Smooth muscle cell (in vitro differentiated cells): ENCODE data around the gene BICC1. TPM values are rescaled to one million over a fixed set of nuclear protein-coding genes. Genes with fewer than 3 reads are reported as not detected.
A peak's percentile ranks its signal among the peaks of the same experiment; 100 is the strongest.

ENCODE experiments used
- DNase-seq: peaks from one replicate; lab custom pipeline; 2025; ENCODE audit not compliant: unreplicated experiment; lab: John Stamatoyannopoulos, UW
- H2AFZ ChIP-seq: fragments of 200-600 bp; sonication (generic); 2 replicates; pipeline ENCODE4 v1.6.0; 2016; ENCODE audit warnings: antibody characterized with exemption, low read depth, mild to moderate bottlenecking
- H3F3A ChIP-seq: fragments of 200-600 bp; sonication (generic); 2 replicates; pipeline ENCODE4 v1.6.0; 2017; ENCODE audit warnings: antibody characterized with exemption, low read depth
- H3K27ac ChIP-seq: fragments of 200-600 bp; sonication (generic); 2 replicates; pipeline ENCODE4 v1.5.1; 2016; ENCODE audit warnings: low read depth, mild to moderate bottlenecking
- H3K27me3 ChIP-seq: fragments of 200-600 bp; sonication (generic); 2 replicates; pipeline ENCODE4 v1.6.1; 2016; ENCODE audit warnings: low read depth, mild to moderate bottlenecking
- H3K36me3 ChIP-seq: fragments of 200-600 bp; sonication (generic); 2 replicates; pipeline ENCODE4 v1.5.1; 2016; ENCODE audit warnings: low read depth
- H3K4me1 ChIP-seq: fragments of 200-600 bp; sonication (generic); 2 replicates; pipeline ENCODE4 v1.5.1; 2016; ENCODE audit warnings: low read depth
- H3K4me2 ChIP-seq: fragments of 200-600 bp; sonication (generic); 2 replicates; pipeline ENCODE4 v1.6.0; 2016; ENCODE audit warnings: mild to moderate bottlenecking
- H3K4me3 ChIP-seq: fragments of 200-600 bp; sonication (generic); 2 replicates; pipeline ENCODE4 v1.5.1; 2016; ENCODE audit warnings: mild to moderate bottlenecking
- H3K79me2 ChIP-seq: fragments of 200-600 bp; sonication (generic); 2 replicates; pipeline ENCODE4 v1.6.0; 2016; ENCODE audit warnings: low read depth, mild to moderate bottlenecking
- H3K9ac ChIP-seq: fragments of 200-600 bp; sonication (generic); 2 replicates; pipeline ENCODE4 v1.6.0; 2016; ENCODE audit warnings: low read depth
- H3K9me3 ChIP-seq: fragments of 200-600 bp; sonication (generic); replicated peaks from 2 replicates; pipeline ENCODE4 v1.5.1; 2016; ENCODE audit warnings: low read depth
- H4K20me1 ChIP-seq: fragments of 200-600 bp; sonication (generic); 2 replicates; pipeline ENCODE4 v1.6.0; 2016; ENCODE audit warnings: low read depth
- CTCF ChIP-seq: fragments of 200-600 bp; sonication (generic); IDR thresholded peaks from 2 replicates; pipeline ENCODE4 v1.5.1; 2017; ENCODE audit warnings: borderline replicate concordance, mild to moderate bottlenecking, antibody characterized with exemption; ENCODE audit not compliant: insufficient read depth, poor library complexity, severe bottlenecking
- WGBS: methylation state at CpG from one replicate; pipeline ENCODE4 v1.1.7; 2016; ENCODE audit warnings: low lambda C conversion rate; 5-methylcytosine and 5-hydroxymethylcytosine counted together
- polyA plus RNA-seq: library from polyadenylated mRNA; unstranded; fragments of >200 nt; fragmentation: Nextera tagmentation; extraction: Ambion mirVana; gene quantifications from 2 replicates; pipeline ENCODE4 v1.2.1, GENCODE V29; 2016
- total RNA-seq: library from RNA; depleted of rRNA; stranded (reverse); fragments of >200 nt; gene quantifications from 2 replicates; pipeline ENCODE4 v1.2.3, GENCODE V29; 2014

BICC1 gene
- total and polyA plus RNA-seq, 2 experiments from 2014 or later: 7.9 to 23.0 TPM

DNA sequence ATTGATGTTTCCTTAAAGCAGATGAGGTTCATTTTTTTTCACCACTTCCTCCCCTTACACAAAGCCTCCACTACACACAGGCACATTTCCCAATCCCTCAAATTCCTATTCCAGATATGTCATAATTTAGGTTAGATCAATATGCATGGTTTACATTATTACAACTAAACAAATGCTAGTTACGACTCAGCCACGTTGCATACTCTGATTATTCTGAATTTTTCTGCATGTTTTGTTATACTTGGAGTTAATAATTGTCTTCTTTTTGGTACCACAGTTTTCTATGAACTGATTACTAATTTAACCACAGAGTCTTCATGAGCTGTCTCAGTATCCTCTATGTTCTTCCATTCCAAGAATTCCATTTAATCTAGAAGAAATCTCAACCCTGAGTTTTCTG lies 4.4 kb upstream of the BICC1 start:
- 45% methylated on average over 2 of the region's 2 CpGs for WGBS
- Histone ChIP-seq H3K27me3 (peaks cover 18% of the 10 kb centered on the region), H3K9me3 (no peaks in the 10 kb centered on the region), H3K36me3 (no peaks in the 10 kb centered on the region), H3K79me2 (no peaks in the 10 kb centered on the region), H3K4me1 (no peaks in the 10 kb centered on the region), H3K4me3 (no peak overlapping the region), H3K4me2 (peak overlapping the region; percentile 48), H2AFZ (no peak overlapping the region), H3K9ac (no peak overlapping the region), H4K20me1 (no peaks in the 10 kb centered on the region), H3K27ac (no peak overlapping the region), H3F3A (no peaks in the 10 kb centered on the region)
- no peak for TF ChIP-seq CTCF
- no peak for DNase-seq

GRCh38 chr10:58511765-58512490 lies 744 bp upstream of the BICC1 start:
- no peak for TF ChIP-seq CTCF
- H3F3A ChIP-seq: no peaks in the 10 kb centered on the region
- 33% methylated on average over 26 of the region's 26 CpGs for WGBS
- H3K36me3 ChIP-seq: no peaks in the 10 kb centered on the region
- H3K9me3 ChIP-seq: no peaks in the 10 kb centered on the region
- no peak for DNase-seq
- H3K4me2 ChIP-seq: peak overlapping the region; percentile 94
- H2AFZ ChIP-seq: peak overlapping the region; percentile 98
- H3K4me3 ChIP-seq: peak overlapping the region; percentile 80
- H3K4me1 ChIP-seq: peaks cover 10% of the 10 kb centered on the region
- peaks cover 32% of the 10 kb centered on the region for H3K79me2 ChIP-seq
- peaks cover 27% of the 10 kb centered on the region for H4K20me1 ChIP-seq
- no peak overlapping the region for H3K27ac ChIP-seq
- H3K27me3 ChIP-seq: peaks cover 18% of the 10 kb centered on the region
- H3K9ac ChIP-seq: no peak overlapping the region

- peak overlapping the region; percentile 48 for H3K27ac ChIP-seq
- peaks cover 47% of the 10 kb centered on the region for H3K79me2 ChIP-seq
- H3F3A ChIP-seq: no peaks in the 10 kb centered on the region
- peak overlapping the region; percentile 50 for H3K9ac ChIP-seq
- peak overlapping the region; percentile 86 for H2AFZ ChIP-seq
- peaks cover 10% of the 10 kb centered on the region for H3K4me1 ChIP-seq
- peak overlapping the region; percentile 80 for H3K4me3 ChIP-seq
- TF ChIP-seq CTCF: no peak
- peak; percentile 46 for DNase-seq
- peak overlapping the region; percentile 94 for H3K4me2 ChIP-seq
- H3K27me3 ChIP-seq: peaks cover 18% of the 10 kb centered on the region
- WGBS: 2% methylated on average over 52 of the region's 53 CpGs
- H4K20me1 ChIP-seq: peaks cover 38% of the 10 kb centered on the region
- H3K36me3 ChIP-seq: no peaks in the 10 kb centered on the region
- no peaks in the 10 kb centered on the region for H3K9me3 ChIP-seq
These were observed 777 bp downstream of the BICC1 start for GRCh38 chr10:58513188-58514110.
